Right lobe of liver (tissue), 6 donors: ENCODE data around the gene ARFGAP1. TPM values are rescaled to one million over a fixed set of nuclear protein-coding genes. Genes with fewer than 3 reads are reported as not detected.

ENCODE experiments used
- ATAC-seq, 4 donors: fragments of 200-7000 bp; cut with Tn5 transposase; one replicate each; pipeline ENCODE4 v1.9.1; 2020; ENCODE audit warnings: mild to moderate bottlenecking in 4 of 4, moderate library complexity in 4 of 4
- DNase-seq, 3 donors: peaks; one replicate each; pipeline ENCODE4 v3.0.0-alpha.2; 2020
- H3K27ac ChIP-seq, 3 donors: fragments of 200-600 bp; one replicate each; pipeline ENCODE4 v1.8.0; 2022
- H3K27me3 ChIP-seq, 2 donors: fragments of 200-600 bp; one replicate each; pipeline ENCODE4 v1.8.0; 2022
- H3K36me3 ChIP-seq, 4 donors: fragments of 200-600 bp; sonication (generic) in 1 of 4; one replicate each; pipeline versions ENCODE4 v1.5.1 to v1.8.0; 2017 to 2022; ENCODE audit warnings: control low read depth in 1 of 4
- H3K4me1 ChIP-seq, 4 donors: fragments of 200-600 bp; sonication (generic) in 1 of 4; one replicate each; pipeline versions ENCODE4 v1.5.1 to v1.8.0; 2017 to 2022; ENCODE audit warnings: control low read depth in 1 of 4
- H3K4me3 ChIP-seq, 3 donors: fragments of 200-600 bp; one replicate each; pipeline ENCODE4 v1.8.0; 2022
- H3K9me3 ChIP-seq, 4 donors: fragments of 200-600 bp; sonication (generic) in 1 of 4; one replicate each; pipeline versions ENCODE4 v1.5.1 to v1.8.0; 2017 to 2022; ENCODE audit warnings: control low read depth in 1 of 4
- POLR2A ChIP-seq: fragments of 450-650 bp; IDR thresholded peaks from one replicate; pipeline ENCODE4 v1.6.1; 2017; ENCODE audit warnings: antibody characterized with exemption, mild to moderate bottlenecking
- WGBS: methylation state at CpG from one replicate; pipeline ENCODE4 v1.1.6; 2018; ENCODE audit warnings: low coverage, low lambda C conversion rate; ENCODE audit not compliant: insufficient coverage; ENCODE audit errors: missing lambda C conversion rate; 5-methylcytosine and 5-hydroxymethylcytosine counted together
- intact Hi-C, 2 donors: fragments of 100-400 bp; cut with DNase I; formaldehyde crosslinking; loops; one replicate each; pipeline versions ENCODE4 v1.11.2 to v1.14.1; 2022
- total RNA-seq, 6 experiments: library from RNA; depleted of rRNA in 2 of 6; stranded (reverse); fragments of >200 nt in 2 of 6; fragmentation: NEBNext Ultra II Directional in 3 of 6; extraction: Animal tissue kit (Norgen Biotek cat#: 25700) in 3 of 6; gene quantifications; one replicate each; pipeline versions ENCODE4 v1.1.0 to v1.2.4, GENCODE V29; 2016 to 2023
- TF ChIP-seq, protein P1 (sequence below), 4 donors: fragments of 200-600 bp in 3 of 4; fragments of 450-650 bp in 1 of 4; IDR thresholded peaks; one replicate each; pipeline versions ENCODE4 v1.5.1 to v1.8.0; 2016 to 2022; ENCODE audit warnings: antibody characterized with exemption in 4 of 4, mild to moderate bottlenecking in 2 of 4
- donor health status: DM: no; HTN: yes; CAD: no.
- donor health status: DM: no; HTN: no; CAD: no.
- donor health status: DM: no; HTN: no; CAD: no.
- donor health status: DM: no; HTN: yes; CAD: no.
- donor health status: DM: no; HTN: yes; CAD: no.

ARFGAP1 gene
- total RNA-seq, 6 experiments from 2014 or later: 17.4 to 42.8 (median 29.5) TPM

DNA sequence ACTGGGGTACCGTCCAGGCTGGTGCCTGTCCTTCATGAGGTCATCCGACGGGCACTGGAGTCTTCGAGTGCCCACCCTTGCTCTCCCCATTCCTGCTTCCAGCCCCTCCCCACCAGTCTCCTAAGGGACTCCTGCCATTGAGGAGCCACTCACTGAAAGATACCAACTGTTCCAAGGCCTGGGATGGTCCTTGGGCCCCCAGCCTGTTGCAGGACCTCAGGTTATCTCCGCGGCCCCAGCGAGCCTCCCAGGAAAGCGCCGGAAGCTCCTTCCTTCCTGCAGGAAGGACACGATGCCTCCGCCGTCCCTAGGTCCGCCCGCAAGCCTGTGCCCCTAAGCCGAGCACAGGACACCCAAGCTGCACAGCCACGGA, 19.6 kb upstream of the ARFGAP1 start:
- DNase-seq (no peak), ATAC-seq (no peak)
- WGBS: 0% methylated on average over 1 of the region's 16 CpGs
- intact Hi-C loops: no loop called here
- TF ChIP-seq, protein P1, sequence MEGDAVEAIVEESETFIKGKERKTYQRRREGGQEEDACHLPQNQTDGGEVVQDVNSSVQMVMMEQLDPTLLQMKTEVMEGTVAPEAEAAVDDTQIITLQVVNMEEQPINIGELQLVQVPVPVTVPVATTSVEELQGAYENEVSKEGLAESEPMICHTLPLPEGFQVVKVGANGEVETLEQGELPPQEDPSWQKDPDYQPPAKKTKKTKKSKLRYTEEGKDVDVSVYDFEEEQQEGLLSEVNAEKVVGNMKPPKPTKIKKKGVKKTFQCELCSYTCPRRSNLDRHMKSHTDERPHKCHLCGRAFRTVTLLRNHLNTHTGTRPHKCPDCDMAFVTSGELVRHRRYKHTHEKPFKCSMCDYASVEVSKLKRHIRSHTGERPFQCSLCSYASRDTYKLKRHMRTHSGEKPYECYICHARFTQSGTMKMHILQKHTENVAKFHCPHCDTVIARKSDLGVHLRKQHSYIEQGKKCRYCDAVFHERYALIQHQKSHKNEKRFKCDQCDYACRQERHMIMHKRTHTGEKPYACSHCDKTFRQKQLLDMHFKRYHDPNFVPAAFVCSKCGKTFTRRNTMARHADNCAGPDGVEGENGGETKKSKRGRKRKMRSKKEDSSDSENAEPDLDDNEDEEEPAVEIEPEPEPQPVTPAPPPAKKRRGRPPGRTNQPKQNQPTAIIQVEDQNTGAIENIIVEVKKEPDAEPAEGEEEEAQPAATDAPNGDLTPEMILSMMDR (IDR thresholded peaks at IDR 0.05): no peak
- no peaks in the 10 kb centered on the region for H3K9me3 ChIP-seq
- peaks cover 0 to 9% of the 10 kb centered on the region in 2 donors for H3K27me3 ChIP-seq
- H3K4me1 ChIP-seq: no peaks in the 10 kb centered on the region
- no peaks in the 10 kb centered on the region for H3K36me3 ChIP-seq
- no peak overlapping the region for H3K27ac ChIP-seq
- H3K4me3 ChIP-seq: no peak overlapping the region

DNA sequence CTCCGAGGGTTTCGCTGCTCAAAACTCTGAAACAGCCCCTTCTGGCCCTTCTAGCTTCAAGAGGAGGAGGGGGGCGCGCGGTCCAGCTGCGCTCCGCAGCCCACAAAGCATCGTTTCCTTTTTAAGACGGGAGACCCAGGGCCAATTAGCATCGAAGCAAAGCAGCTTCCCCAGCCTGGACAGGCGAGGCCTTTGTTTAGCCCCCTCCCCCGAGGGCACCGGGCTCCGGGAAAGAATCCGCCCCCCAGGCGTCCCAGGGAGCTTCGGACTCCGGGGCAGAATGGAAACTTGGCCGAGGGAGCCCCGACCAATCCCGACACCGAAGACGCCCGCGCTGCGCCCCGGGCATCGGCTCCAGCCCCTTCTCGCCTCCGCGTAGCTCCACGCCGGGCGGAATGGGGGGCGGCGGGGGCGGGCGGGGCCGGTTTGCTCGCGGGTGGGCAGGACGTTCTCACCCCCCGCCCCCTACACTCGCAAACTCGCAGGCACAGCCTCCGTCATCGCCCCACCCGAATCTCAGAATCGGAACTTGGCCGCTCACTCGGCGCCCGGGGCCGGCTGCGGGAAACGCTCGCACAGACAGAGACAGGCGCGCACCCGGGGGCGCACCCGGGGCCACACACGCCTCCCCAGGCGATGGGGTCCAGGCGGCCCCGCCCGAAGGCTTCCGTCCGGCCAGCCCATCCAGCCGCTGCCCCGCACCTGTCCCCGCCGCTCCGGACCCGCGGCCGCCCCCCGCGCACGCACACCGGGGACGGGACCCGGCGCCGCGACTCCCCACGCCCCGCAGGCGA, 19.0 kb upstream of the ARFGAP1 start:
- no peaks in the 10 kb centered on the region for H3K36me3 ChIP-seq
- intact Hi-C loops: no loop called here
- DNase-seq: no peak
- no peak overlapping the region for H3K4me3 ChIP-seq
- ATAC-seq: no peak
- TF ChIP-seq POLR2A: no peak
- TF ChIP-seq, protein P1 (IDR thresholded peaks at IDR 0.05): no peak
- no peaks in the 10 kb centered on the region for H3K4me1 ChIP-seq
- H3K9me3 ChIP-seq: no peaks in the 10 kb centered on the region
- 0% methylated on average over 15 of the region's 89 CpGs for WGBS
- no peak overlapping the region for H3K27ac ChIP-seq
- H3K27me3 ChIP-seq: peaks cover 0 to 9% of the 10 kb centered on the region in 2 donors

DNA sequence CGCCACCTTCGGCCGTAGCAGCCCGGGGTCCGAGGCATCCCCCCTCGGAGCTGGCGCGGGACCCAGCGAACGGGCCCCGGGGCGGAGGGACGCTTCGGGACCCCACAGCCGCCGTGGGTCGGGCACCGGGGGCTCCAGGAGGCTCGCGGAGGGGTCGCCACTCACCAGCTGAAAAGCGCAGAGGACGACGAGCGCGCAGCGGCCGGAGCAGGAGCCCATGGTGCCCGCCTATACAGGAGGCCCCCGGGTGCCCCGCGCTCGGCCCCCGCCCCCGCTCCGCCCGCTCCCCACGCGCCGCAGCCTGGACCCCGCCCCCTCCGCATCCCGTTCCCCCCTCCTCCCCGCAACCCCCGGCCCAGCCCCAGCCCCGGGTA, 18.4 kb upstream of the ARFGAP1 start, which contains the start of gene NKAIN4:
Gene NKAIN4 (minus strand): TSS at position 232 of the 374 bp plus-strand sequence. CDS start 13 bp downstream, at position 219.
- Histone ChIP-seq H3K36me3 (no peaks in the 10 kb centered on the region), H3K27ac (no peak within 1 kb of the TSS), H3K9me3 (no peaks in the 10 kb centered on the region), H3K27me3 (peaks cover 0 to 9% of the 10 kb centered on the region in 2 donors), H3K4me1 (no peaks in the 10 kb centered on the region), H3K4me3 (no peak within 1 kb of the TSS)
- ATAC-seq (no peak), DNase-seq (no peak)
- intact Hi-C loops: no loop called here
- no peak for TF ChIP-seq POLR2A
- TF ChIP-seq, protein P1 (IDR thresholded peaks at IDR 0.05): no peak
- WGBS: 0% methylated on average over 3 of the region's 46 CpGs

DNA sequence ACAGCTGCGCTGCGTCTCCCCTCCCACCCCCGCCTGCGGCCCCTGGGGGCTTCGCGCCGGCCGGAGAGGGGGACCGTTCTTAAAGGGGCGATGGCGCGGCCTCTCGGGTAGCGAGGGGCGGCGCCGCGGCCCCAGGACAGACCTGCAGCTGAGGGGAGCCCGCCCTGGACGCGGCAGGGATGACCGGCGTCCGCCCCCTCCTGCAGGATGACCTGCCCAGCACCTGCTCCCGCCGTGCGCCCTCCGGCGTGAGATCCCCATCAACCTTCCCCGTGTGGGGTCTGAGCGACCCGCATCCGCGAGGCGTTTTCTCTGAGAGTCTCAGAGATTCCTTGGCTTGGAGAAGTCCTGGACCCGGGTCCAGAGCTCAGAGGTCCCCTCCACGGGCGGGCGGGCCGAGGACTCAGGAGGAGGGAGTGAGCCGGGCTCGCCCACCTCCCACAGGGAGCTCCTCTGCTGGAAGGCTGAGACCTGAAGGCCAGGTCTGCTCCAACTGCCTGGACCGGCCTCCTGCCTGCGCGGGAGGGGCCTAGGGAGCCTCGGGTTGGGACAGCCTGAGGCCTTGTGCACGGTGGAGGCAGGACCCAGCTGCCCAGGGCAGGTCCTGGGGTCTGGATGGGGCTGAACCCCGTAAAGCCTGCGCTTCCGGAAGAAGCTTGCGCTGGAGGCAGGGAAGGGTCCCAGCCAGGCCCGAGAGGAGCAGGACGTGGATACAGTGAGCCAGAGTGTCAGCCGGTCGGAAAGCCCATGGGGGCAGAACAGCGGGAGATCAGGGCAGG, 17.8 kb upstream of the ARFGAP1 start:
- H3K4me3 ChIP-seq: no peak overlapping the region
- TF ChIP-seq POLR2A: no peak
- TF ChIP-seq, protein P1 (IDR thresholded peaks at IDR 0.05): no peak
- ATAC-seq (no peak), DNase-seq (no peak)
- no peak overlapping the region for H3K27ac ChIP-seq
- no peaks in the 10 kb centered on the region for H3K9me3 ChIP-seq
- H3K4me1 ChIP-seq: no peaks in the 10 kb centered on the region
- intact Hi-C loops: no loop called here
- WGBS: 0% methylated on average over 3 of the region's 56 CpGs
- peaks cover 0 to 9% of the 10 kb centered on the region in 2 donors for H3K27me3 ChIP-seq
- no peaks in the 10 kb centered on the region for H3K36me3 ChIP-seq
